ENCODE results near the gene OR2T11.
"Not testable (repeated sequence)": the region's sequence is repeated elsewhere in the genome, so short reads cannot be mapped to it uniquely, and the experiment has no call there.

OR2T11 gene

GRCh38 chr1:248618119-248618518, 16.8 kb downstream of the OR2T11 start:
- DNase-seq, result no peak

GRCh38 chr1:248613742-248614141, 21.1 kb downstream of the OR2T11 start:
- DNase-seq, result no peak

- no peak for DNase-seq
Measured at GRCh38 chr1:248611883-248612414, 22.9 kb downstream of the OR2T11 start.

GRCh38 chr1:248610301-248610700, 24.6 kb downstream of the OR2T11 start:
- DNase-seq, result no peak

GRCh38 chr1:248599396-248599795, 35.5 kb downstream of the OR2T11 start:
- DNase-seq, result no peak

- DNase-seq, result no peak
Measured at GRCh38 chr1:248597589-248597988, 37.3 kb downstream of the OR2T11 start, which contains the start of gene OR2T10. TSS of gene OR2T10 (minus strand) at chr1:248597700. CDS start at chr1:248593768, 3,932 bp downstream.

- DNase-seq, result no peak
Measured at GRCh38 chr1:248596615-248597014, 38.3 kb downstream of the OR2T11 start.

- DNase-seq, result no peak
Measured at GRCh38 chr1:248593226-248593625, 41.7 kb downstream of the OR2T11 start.

- DNase-seq, result no peak
Measured at GRCh38 chr1:248592655-248593054, 42.2 kb downstream of the OR2T11 start.

- DNase-seq, result no peak
Measured at GRCh38 chr1:248590055-248590454, 44.8 kb downstream of the OR2T11 start.

GRCh38 chr1:248589334-248589733, 45.6 kb downstream of the OR2T11 start:
- no peak for DNase-seq

GRCh38 chr1:248585266-248585665, 49.6 kb downstream of the OR2T11 start:
- no peak for DNase-seq

- DNase-seq, result no peak
Measured at GRCh38 chr1:248576260-248576980, 58.5 kb downstream of the OR2T11 start.

- not testable (repeated sequence) for DNase-seq
Measured at GRCh38 chr1:248574657-248575056, 60.2 kb downstream of the OR2T11 start, which contains the start of gene OR2T34. TSS of gene OR2T34 (minus strand) at chr1:248574757. CDS start at chr1:248574757, 0 bp downstream.

GRCh38 chr1:248573856-248574255, 61.0 kb downstream of the OR2T11 start:
- not testable (repeated sequence) for DNase-seq

All from T-helper 9 cell (primary cell).